Stomach smooth muscle (tissue), 2 donors: ENCODE results near the gene NIT2.
A peak's percentile ranks its signal among the peaks of the same experiment; 100 is the strongest.

ENCODE experiments used
- H3K27ac ChIP-seq: one replicate; pipeline ENCODE4 v1.7.0; 2013; ENCODE audit warnings: mild to moderate bottlenecking, low read length, inconsistent platforms
- H3K27me3 ChIP-seq, 2 donors: one replicate each; pipeline ENCODE4 v1.7.0; 2013; ENCODE audit warnings: low read length in 2 of 2; ENCODE audit not compliant: insufficient read depth in 2 of 2, control insufficient read depth in 1 of 2
- H3K36me3 ChIP-seq, 2 donors: one replicate each; pipeline ENCODE4 v1.7.0; 2013; ENCODE audit warnings: low read length in 2 of 2; ENCODE audit not compliant: control insufficient read depth in 2 of 2, insufficient read depth in 2 of 2
- H3K4me1 ChIP-seq: one replicate; pipeline ENCODE4 v1.7.0; 2013; ENCODE audit warnings: low read length; ENCODE audit not compliant: control insufficient read depth, insufficient read depth
- H3K4me3 ChIP-seq, 2 donors: one replicate each; pipeline ENCODE4 v1.7.0; 2013; ENCODE audit warnings: low read length in 2 of 2
- H3K9ac ChIP-seq, 2 donors: one replicate each; pipeline ENCODE4 v1.7.0; 2013; ENCODE audit warnings: low read length in 2 of 2, mild to moderate bottlenecking in 1 of 2
- H3K9me3 ChIP-seq, 2 donors: one replicate each; pipeline ENCODE4 v1.7.0; 2013; ENCODE audit warnings: low read length in 2 of 2; ENCODE audit not compliant: control insufficient read depth in 2 of 2
- donor health status: healthy.
- donor health status: Pancreatic carcinoma.

Gene NIT2

DNA sequence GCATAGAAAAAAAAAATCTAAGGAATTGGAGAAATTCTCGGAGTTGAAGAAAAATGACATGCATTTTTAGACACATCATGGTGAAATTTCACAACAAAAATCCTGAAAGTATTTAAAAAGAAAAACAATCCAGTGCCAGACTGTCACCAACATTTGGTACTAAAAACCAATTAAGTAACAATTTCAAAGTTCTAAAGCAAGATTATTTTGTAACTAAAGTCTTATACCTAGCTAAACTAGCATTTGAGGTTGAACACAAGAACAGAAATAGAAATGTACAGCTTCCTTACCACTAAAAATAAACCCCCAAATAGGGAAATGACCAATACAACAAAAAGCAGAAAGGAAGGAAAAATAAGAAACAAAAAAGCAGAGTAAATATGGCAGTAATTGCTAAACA is 54.5 kb downstream of the NIT2 start:
- Histone ChIP-seq H3K4me1 (peaks cover 5% of the 10 kb centered on the region), H3K9me3 (peaks cover 0 to 3% of the 10 kb centered on the region in 2 donors), H3K9ac (no peak overlapping the region), H3K27me3 (no peaks in the 10 kb centered on the region), H3K27ac (no peak overlapping the region), H3K36me3 (no peaks in the 10 kb centered on the region), H3K4me3 (no peak overlapping the region)

DNA sequence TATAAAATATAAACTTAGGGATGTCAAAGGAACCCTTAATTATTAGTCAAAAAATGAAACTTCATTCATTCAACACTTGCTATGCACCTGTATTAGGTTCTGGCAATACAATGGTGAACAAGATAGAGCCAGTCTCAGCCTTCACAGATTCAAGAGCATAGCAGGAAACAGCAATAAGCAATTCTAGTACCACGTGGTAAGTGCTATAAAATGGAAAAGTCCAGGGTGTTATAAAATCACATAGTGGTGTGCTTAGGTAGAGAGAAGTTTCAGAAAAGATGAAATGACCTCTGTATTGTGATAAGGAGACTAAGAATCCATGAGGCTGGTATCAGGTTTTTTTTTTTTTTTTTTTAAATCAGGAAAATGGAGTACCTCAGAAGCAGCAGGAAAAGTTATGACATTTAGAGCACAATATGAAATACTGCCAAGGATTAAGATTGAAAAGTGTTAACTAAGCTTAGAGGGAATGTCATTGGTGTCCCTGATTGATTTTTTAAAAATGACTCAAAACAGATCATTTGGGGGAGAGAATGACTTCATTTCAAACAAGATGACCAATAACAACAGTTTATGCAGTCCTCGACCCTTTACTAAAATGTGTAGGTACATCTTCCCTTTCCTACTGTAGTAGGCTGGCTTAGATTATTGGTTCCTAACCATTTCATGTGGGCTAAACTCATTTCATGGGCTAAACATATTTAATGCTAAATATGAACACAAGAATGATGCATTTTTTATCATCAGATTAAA is 61.3 kb downstream of the NIT2 start:
- no peaks in the 10 kb centered on the region for H3K27me3 ChIP-seq
- peaks cover 14% of the 10 kb centered on the region for H3K4me1 ChIP-seq
- H3K27ac ChIP-seq = no peak overlapping the region
- no peak overlapping the region for H3K4me3 ChIP-seq
- no peak overlapping the region for H3K9ac ChIP-seq
- no peaks in the 10 kb centered on the region for H3K9me3 ChIP-seq
- no peaks in the 10 kb centered on the region for H3K36me3 ChIP-seq

DNA sequence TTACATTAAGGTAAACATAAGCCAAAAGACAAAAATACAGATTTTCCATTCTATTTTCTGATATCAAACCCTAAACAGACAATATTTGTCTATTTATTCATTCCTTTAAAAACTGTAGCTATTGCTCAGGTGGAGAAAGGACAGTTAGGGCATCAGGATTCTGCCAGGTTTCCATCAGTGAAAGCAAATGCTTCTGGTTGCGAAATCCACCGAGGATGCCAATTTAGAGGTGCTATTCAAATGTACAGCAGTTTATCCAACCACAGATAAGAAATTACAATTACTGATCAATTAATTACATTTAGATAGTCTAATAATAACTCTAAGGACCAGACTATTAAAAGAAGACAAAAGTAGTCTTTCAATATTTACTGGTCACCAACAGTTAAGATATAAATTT is 62.4 kb downstream of the NIT2 start:
- Histone ChIP-seq H3K36me3 (no peaks in the 10 kb centered on the region), H3K9me3 (no peaks in the 10 kb centered on the region), H3K4me1 (peaks cover 14% of the 10 kb centered on the region), H3K27ac (no peak overlapping the region), H3K27me3 (no peaks in the 10 kb centered on the region), H3K9ac (no peak overlapping the region), H3K4me3 (no peak overlapping the region)

DNA sequence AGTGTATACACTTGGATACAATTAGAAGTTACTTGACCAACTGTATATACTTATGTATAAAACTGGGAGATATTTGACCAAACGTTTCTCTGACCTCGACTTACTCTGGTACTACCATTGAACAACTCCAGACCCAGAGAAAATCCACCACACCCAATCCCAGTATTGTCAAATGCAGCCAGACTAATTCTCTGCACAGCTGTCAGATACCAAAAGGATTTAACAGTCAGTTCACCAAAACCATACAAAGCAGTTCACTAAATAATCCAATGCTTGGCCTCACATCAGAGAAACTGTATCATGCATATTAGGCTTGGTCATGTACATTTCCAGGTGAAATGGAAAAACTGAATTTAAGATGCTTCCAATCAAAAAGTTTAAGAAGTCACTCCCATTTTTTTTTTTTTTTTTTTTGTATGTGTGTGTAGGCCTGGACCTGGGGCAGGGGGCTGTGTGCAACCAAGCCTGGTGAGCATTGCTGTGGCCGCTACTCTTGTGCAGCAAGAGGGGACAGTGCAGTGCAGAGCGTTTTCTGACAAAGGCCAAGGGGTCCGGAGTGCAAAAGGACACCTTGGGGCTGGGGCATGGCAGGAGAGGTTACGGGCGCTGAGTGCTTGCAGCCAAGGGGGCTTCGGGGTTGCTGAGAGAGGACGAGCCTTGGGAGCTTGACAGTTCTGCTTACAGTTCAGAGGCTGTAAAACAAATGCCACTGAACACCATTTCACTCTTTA is 64.9 kb downstream of the NIT2 start:
- H3K36me3 ChIP-seq = no peaks in the 10 kb centered on the region
- no peaks in the 10 kb centered on the region for H3K9me3 ChIP-seq
- peaks cover 14% of the 10 kb centered on the region for H3K4me1 ChIP-seq
- no peaks in the 10 kb centered on the region for H3K27me3 ChIP-seq
- H3K27ac ChIP-seq = peak overlapping the region; percentile 37
- H3K4me3 ChIP-seq = peak overlapping the region; percentile 93 to 100
- H3K9ac ChIP-seq = peak overlapping the region; percentile 91 to 96

DNA sequence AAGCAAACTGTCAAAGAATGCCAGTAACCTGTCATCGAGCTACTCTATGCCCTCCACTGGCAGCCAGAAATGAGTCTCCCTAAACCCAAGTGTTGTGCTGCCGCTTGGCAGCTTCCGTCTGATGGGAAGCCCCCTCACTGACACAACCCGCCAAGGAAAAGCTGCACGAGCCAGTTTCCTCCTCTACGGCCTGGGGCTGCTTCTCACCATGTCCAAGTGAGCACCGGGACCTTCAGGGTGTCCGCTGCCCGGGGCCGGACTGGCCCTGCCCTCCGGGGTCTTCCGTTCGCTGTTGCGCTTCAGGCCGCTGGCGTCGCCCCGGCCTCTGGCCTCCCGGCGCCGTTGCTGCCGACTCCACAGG is 65.8 kb downstream of the NIT2 start:
- Histone ChIP-seq H3K4me3 (peak overlapping the region; percentile 93 to 100), H3K36me3 (no peaks in the 10 kb centered on the region), H3K4me1 (peaks cover 14% of the 10 kb centered on the region), H3K9me3 (no peaks in the 10 kb centered on the region), H3K9ac (peak overlapping the region; percentile 91 to 96), H3K27ac (peak overlapping the region; percentile 87), H3K27me3 (no peaks in the 10 kb centered on the region)

DNA sequence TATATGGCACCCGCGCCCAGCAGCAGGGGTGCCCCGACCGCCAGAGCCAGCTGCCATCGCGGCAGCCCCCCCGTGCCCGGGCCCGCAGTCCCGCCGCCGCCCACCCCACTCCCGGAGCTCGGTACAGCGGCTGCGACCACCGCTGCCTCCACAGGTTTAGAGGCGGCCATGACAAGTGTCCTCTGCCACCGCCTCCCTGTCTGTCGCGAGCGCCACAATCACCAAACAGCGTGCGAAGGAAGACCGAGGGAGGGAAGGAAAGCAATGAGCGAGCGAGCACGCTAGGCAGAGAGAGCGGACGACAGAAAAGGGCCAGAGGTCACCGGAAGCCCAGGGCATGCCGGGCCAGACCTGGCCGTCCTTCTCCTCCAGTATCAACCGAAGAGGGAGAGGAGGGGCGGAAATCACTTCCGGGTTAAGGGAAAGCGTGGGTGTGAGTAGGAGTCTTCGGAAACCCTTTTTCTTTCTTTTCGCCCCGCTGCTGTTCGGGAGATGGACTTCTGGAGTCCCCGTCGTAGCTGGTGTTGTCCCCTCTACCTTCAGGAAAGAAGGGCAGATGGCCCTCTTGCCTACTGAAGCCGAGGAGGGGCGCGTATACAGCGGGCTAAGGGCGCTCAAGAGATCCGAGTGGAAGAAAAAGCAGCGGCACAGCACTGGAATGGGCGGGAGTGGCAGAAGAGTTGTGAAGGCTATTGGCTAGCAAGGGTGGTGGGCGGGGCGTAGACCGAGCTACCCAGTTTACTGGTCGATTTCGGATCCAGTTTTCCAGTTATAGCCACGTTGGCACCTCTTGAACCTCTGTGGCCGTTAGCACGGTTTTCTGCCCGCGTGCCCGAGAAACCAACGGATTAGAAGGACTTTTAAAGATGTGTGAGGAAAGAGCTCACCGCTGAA is 66.5 kb downstream of the NIT2 start, which contains the start of the genes LNP1 and TOMM70:
TSS of gene LNP1 (plus strand) at position 760 of the 894 bp plus-strand sequence. CDS start 28,191 bp downstream, outside the sequence.
TSS of gene TOMM70 (minus strand) at position 310 of the 894 bp plus-strand sequence. CDS start at position 170, 140 bp downstream.
- H3K27ac ChIP-seq = peak within 1 kb of the TSS; percentile 87
- H3K9me3 ChIP-seq = no peaks in the 10 kb centered on the region
- H3K4me3 ChIP-seq = peak within 1 kb of the TSS; percentile 93 to 100
- peaks cover 14% of the 10 kb centered on the region for H3K4me1 ChIP-seq
- H3K9ac ChIP-seq = peak within 1 kb of the TSS; percentile 92 to 96
- H3K36me3 ChIP-seq = no peaks in the 10 kb centered on the region
- no peaks in the 10 kb centered on the region for H3K27me3 ChIP-seq

DNA sequence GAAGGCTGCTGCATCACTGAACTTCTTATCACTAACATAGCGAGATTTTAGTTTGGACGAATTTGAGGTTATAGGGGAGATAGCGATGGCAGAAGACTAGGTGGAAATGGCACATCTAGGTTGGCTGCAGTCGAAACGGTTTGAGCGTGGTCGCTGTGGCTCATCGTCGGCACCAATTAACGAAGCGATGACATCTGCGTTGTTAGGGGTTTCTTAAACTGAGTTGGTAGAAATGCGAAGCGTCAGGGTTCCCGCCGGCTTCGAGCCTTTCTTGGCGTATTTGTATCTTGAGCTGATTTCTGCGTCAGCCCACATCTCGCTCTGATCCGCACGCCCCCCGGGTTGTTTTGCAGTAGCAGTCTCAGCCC is 67.1 kb downstream of the NIT2 start:
- Histone ChIP-seq H3K27ac (peak overlapping the region; percentile 87), H3K4me1 (peaks cover 14% of the 10 kb centered on the region), H3K9ac (peak overlapping the region; percentile 92 to 96), H3K27me3 (no peaks in the 10 kb centered on the region), H3K36me3 (no peaks in the 10 kb centered on the region), H3K4me3 (peak overlapping the region; percentile 93 to 100), H3K9me3 (no peaks in the 10 kb centered on the region)

DNA sequence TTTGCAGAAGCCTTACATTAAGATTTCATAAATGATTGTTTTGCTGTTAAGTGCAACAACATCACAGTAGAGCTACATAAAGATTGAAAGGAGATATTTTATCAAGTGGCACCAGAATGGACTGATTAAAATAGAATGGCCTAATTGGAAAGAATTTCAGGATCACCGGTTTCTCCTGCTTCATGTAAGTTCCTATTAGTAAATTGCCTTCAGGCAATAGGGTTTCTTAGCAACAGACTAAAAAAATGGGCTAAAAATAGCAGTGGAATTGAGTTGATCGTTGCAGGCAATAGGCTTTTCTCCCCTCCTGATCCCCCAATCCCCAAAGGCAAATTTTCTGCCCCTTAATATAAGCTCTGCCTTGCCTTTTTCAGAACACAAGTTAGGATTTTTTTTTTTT is 67.7 kb downstream of the NIT2 start:
- H3K27ac ChIP-seq = peak overlapping the region; percentile 87
- H3K27me3 ChIP-seq = no peaks in the 10 kb centered on the region
- H3K9ac ChIP-seq = peak overlapping the region; percentile 92 to 96
- H3K36me3 ChIP-seq = no peaks in the 10 kb centered on the region
- H3K4me3 ChIP-seq = peak overlapping the region; percentile 93 to 100
- H3K9me3 ChIP-seq = no peaks in the 10 kb centered on the region
- peaks cover 14% of the 10 kb centered on the region for H3K4me1 ChIP-seq

DNA sequence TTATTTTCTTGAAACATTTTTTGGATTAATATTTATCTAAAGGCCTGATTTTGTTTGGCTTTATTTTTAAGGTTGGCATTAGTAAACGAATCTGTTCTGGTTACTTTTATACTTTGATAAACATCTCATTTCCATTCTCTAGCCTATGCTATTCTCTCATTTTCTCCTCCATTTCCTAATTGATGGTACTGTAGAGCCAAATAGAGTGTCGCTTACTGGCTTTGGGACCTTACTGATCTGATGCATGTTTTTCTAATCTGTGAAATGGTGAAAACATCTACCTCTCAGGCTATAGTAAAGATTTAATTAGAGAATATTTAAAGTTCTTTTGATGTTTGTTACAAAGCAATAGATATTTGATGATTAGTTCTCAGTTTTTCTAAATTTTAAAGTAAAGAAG is 68.3 kb downstream of the NIT2 start:
- no peaks in the 10 kb centered on the region for H3K27me3 ChIP-seq
- no peak overlapping the region for H3K27ac ChIP-seq
- H3K36me3 ChIP-seq = no peaks in the 10 kb centered on the region
- no peaks in the 10 kb centered on the region for H3K9me3 ChIP-seq
- H3K4me3 ChIP-seq = peak overlapping the region; percentile 93 to 100
- peaks cover 14% of the 10 kb centered on the region for H3K4me1 ChIP-seq
- H3K9ac ChIP-seq = peak overlapping the region; percentile 31 to 92
